Measurements from ENCODE around the gene OGFOD1.

OGFOD1 gene
- total RNA-seq = 26.0 to 143 (median 82.8) reads per million in 3 experiments

GRCh38 chr16:56450986-56451752 lies at the start of gene OGFOD1, which contains the start of gene NUDT21:
Gene OGFOD1, plus strand, starts transcription at chr16:56451554. Its CDS starts 59 bp downstream, at chr16:56451613.
Gene NUDT21, minus strand, starts transcription at chr16:56451332. Its CDS starts 130 bp downstream, at chr16:56451202.
- peak; percentile 94 for DNase-seq

GRCh38 chr16:56405977-56406672 lies 45.2 kb upstream of the OGFOD1 start:
- no peak for DNase-seq

- no peak for DNase-seq
Measured at GRCh38 chr16:56408379-56409098, 42.8 kb upstream of the OGFOD1 start.

- DNase-seq = no peak
Measured at GRCh38 chr16:56409195-56409594, 42.2 kb upstream of the OGFOD1 start.

GRCh38 chr16:56411123-56411522 lies 40.2 kb upstream of the OGFOD1 start:
- no peak for DNase-seq

GRCh38 chr16:56411624-56412023 lies 39.7 kb upstream of the OGFOD1 start:
- no peak for DNase-seq

- no peak for DNase-seq
Measured at GRCh38 chr16:56413381-56413780, 38.0 kb upstream of the OGFOD1 start.

GRCh38 chr16:56414366-56414765 lies 37.0 kb upstream of the OGFOD1 start:
- no peak for DNase-seq

- no peak for DNase-seq
Measured at GRCh38 chr16:56415875-56416274, 35.5 kb upstream of the OGFOD1 start.

- no peak for DNase-seq
Measured at GRCh38 chr16:56417138-56417537, 34.2 kb upstream of the OGFOD1 start.

- no peak for DNase-seq
Measured at GRCh38 chr16:56419740-56420548, 31.4 kb upstream of the OGFOD1 start.

- no peak for DNase-seq
Measured at GRCh38 chr16:56420613-56421012, 30.7 kb upstream of the OGFOD1 start.

GRCh38 chr16:56421313-56421712 lies 30.0 kb upstream of the OGFOD1 start:
- no peak for DNase-seq

GRCh38 chr16:56421976-56422669 lies 29.2 kb upstream of the OGFOD1 start:
- no peak for DNase-seq

GRCh38 chr16:56422896-56423441 lies 28.4 kb upstream of the OGFOD1 start:
- no peak for DNase-seq

- DNase-seq = peak; percentile 12
Measured at GRCh38 chr16:56423584-56424403, 27.6 kb upstream of the OGFOD1 start.

- no peak for DNase-seq
Measured at GRCh38 chr16:56424404-56424764, 27.0 kb upstream of the OGFOD1 start.

GRCh38 chr16:56424791-56425438 lies 26.4 kb upstream of the OGFOD1 start:
- no peak for DNase-seq

GRCh38 chr16:56425439-56425832 lies 25.9 kb upstream of the OGFOD1 start, which contains the start of gene AMFR:
Gene AMFR, minus strand, starts transcription at chr16:56425545. Its CDS starts 218 bp downstream, at chr16:56425327.
- peak; percentile 74 for DNase-seq

GRCh38 chr16:56426585-56426984 lies 24.8 kb upstream of the OGFOD1 start:
- DNase-seq = no peak
